Lower lobe of right lung (tissue), 2 donors: ENCODE measurements around the gene MUC22. TPM values are rescaled to one million over a fixed set of nuclear protein-coding genes. Genes with fewer than 3 reads are reported as not detected.

Source experiments
- ATAC-seq, 2 donors: fragments of 200-7000 bp; cut with Tn5 transposase; one replicate each; pipeline ENCODE4 v1.9.1; 2020 to 2022; ENCODE audit warnings: mild to moderate bottlenecking in 2 of 2, moderate library complexity in 2 of 2
- DNase-seq: peaks from one replicate; pipeline ENCODE4 v3.0.0-alpha.2; 2020
- H3K27ac ChIP-seq: fragments of 200-600 bp; one replicate; pipeline ENCODE4 v1.8.0; 2022
- H3K27me3 ChIP-seq: fragments of 200-600 bp; one replicate; pipeline ENCODE4 v1.8.0; 2022; ENCODE audit warnings: low read depth
- H3K36me3 ChIP-seq: fragments of 200-600 bp; one replicate; pipeline ENCODE4 v1.8.0; 2022; ENCODE audit warnings: mild to moderate bottlenecking
- H3K4me1 ChIP-seq: fragments of 200-600 bp; one replicate; pipeline ENCODE4 v1.8.0; 2022
- H3K4me3 ChIP-seq: fragments of 200-600 bp; one replicate; pipeline ENCODE4 v1.8.0; 2022; ENCODE audit warnings: mild to moderate bottlenecking
- H3K9me3 ChIP-seq: fragments of 200-600 bp; one replicate; pipeline ENCODE4 v1.8.0; 2022
- CTCF ChIP-seq: fragments of 200-600 bp; IDR thresholded peaks from one replicate; pipeline ENCODE4 v1.8.0; 2022; ENCODE audit warnings: antibody characterized with exemption, mild to moderate bottlenecking
- intact Hi-C: fragments of 100-400 bp; cut with DNase I; formaldehyde crosslinking; loops from one replicate; pipeline ENCODE4 v1.11.0; 2022
- total RNA-seq: library from RNA; stranded (reverse); fragmentation: NEBNext Ultra II Directional; extraction: Animal tissue kit (Norgen Biotek cat#: 25700); gene quantifications from one replicate; pipeline ENCODE4 v1.2.1, GENCODE V29; 2021
- donor health status: DM: no; HTN: yes; CAD: no; lungs with severe emphysema.

The MUC22 gene
- total RNA-seq, 1 donor from 2014 or later: not detected

GRCh38 chr6:31055441-31055840 is 45.2 kb downstream of the MUC22 start:
- intact Hi-C loops: no loop called here
- H3K4me1 ChIP-seq: peaks cover 11% of the 10 kb centered on the region
- no peak for TF ChIP-seq CTCF
- H3K27me3 ChIP-seq: no peaks in the 10 kb centered on the region
- no peaks in the 10 kb centered on the region for H3K36me3 ChIP-seq
- H3K27ac ChIP-seq: no peak overlapping the region
- ATAC-seq (no peak), DNase-seq (no peak)
- H3K4me3 ChIP-seq: no peak overlapping the region
- H3K9me3 ChIP-seq: no peaks in the 10 kb centered on the region

GRCh38 chr6:31057426-31058003 is 47.2 kb downstream of the MUC22 start:
- intact Hi-C loops: no loop called here
- ATAC-seq (peak in 1 of 2 donors; percentile 7), DNase-seq (no peak)
- no peak for TF ChIP-seq CTCF
- H3K27me3 ChIP-seq: no peaks in the 10 kb centered on the region
- H3K4me1 ChIP-seq: peaks cover 11% of the 10 kb centered on the region
- H3K9me3 ChIP-seq: no peaks in the 10 kb centered on the region
- H3K27ac ChIP-seq: no peak overlapping the region
- H3K36me3 ChIP-seq: no peaks in the 10 kb centered on the region
- H3K4me3 ChIP-seq: no peak overlapping the region

GRCh38 chr6:31058128-31058894 is 48.0 kb downstream of the MUC22 start:
- TF ChIP-seq CTCF: peak; percentile 49
- ATAC-seq (peak; percentile 55 to 75), DNase-seq (no peak)

GRCh38 chr6:31060145-31060544 is 49.9 kb downstream of the MUC22 start:
- intact Hi-C loops: no loop called here
- peaks cover 5% of the 10 kb centered on the region for H3K4me1 ChIP-seq
- H3K4me3 ChIP-seq: no peak overlapping the region
- no peaks in the 10 kb centered on the region for H3K9me3 ChIP-seq
- no peak overlapping the region for H3K27ac ChIP-seq
- no peak for TF ChIP-seq CTCF
- H3K36me3 ChIP-seq: no peaks in the 10 kb centered on the region
- no peak for DNase-seq
- no peak for ATAC-seq
- H3K27me3 ChIP-seq: no peaks in the 10 kb centered on the region

More at GRCh38 chr6:31058128-31058894, 48.0 kb downstream of the MUC22 start:
- Histone ChIP-seq H3K9me3 (no peaks in the 10 kb centered on the region), H3K4me3 (no peak overlapping the region), H3K27me3 (no peaks in the 10 kb centered on the region), H3K36me3 (no peaks in the 10 kb centered on the region), H3K4me1 (peaks cover 11% of the 10 kb centered on the region), H3K27ac (no peak overlapping the region)
- intact Hi-C loops: no loop called here

GRCh38 chr6:31063906-31064435 is 53.7 kb downstream of the MUC22 start:
- H3K4me1 ChIP-seq: no peaks in the 10 kb centered on the region
- intact Hi-C loops: no loop called here

More at GRCh38 chr6:31063906-31064435, 53.7 kb downstream of the MUC22 start:
- ATAC-seq: no peak
- H3K36me3 ChIP-seq: no peaks in the 10 kb centered on the region
- no peak for DNase-seq
- H3K4me3 ChIP-seq: no peak overlapping the region
- H3K9me3 ChIP-seq: no peaks in the 10 kb centered on the region
- no peak overlapping the region for H3K27ac ChIP-seq
- TF ChIP-seq CTCF: no peak
- H3K27me3 ChIP-seq: no peaks in the 10 kb centered on the region
